HepG2 (cell line): ENCODE measurements around the gene NSUN5. TPM values are rescaled to one million over a fixed set of nuclear protein-coding genes. Genes with fewer than 3 reads are reported as not detected.

Experiments
- DMAP1 ChIP-seq: IDR thresholded peaks from 2 replicates; pipeline ENCODE4 v1.6.1; 2016
- FOXP4 ChIP-seq: sonication (generic); formaldehyde crosslinking; IDR thresholded peaks from 2 replicates; pipeline ENCODE4 v1.4.0; 2020; ENCODE audit warnings: missing genetic modification reagents
- GABPB1 ChIP-seq: IDR thresholded peaks from 2 replicates; pipeline ENCODE4 v1.6.1; 2016; ENCODE audit warnings: mild to moderate bottlenecking, missing genetic modification reagents, moderate library complexity, missing compliant biosample characterization
- HMGXB4 ChIP-seq, 2 experiments: sonication (generic) in 1 of 2; formaldehyde crosslinking in 1 of 2; IDR thresholded peaks; 2 replicates each; pipeline versions ENCODE4 v1.4.0 to v1.6.1; 2018 to 2020; ENCODE audit warnings: missing genetic modification reagents in 2 of 2, borderline replicate concordance in 1 of 2, low read depth in 1 of 2, mild to moderate bottlenecking in 1 of 2, missing biosample characterization in 1 of 2
- IRF9 ChIP-seq: sonication (generic); formaldehyde crosslinking; IDR thresholded peaks from 2 replicates; pipeline ENCODE4 v1.8.0; 2022; ENCODE audit warnings: missing genetic modification reagents, mild to moderate bottlenecking, borderline replicate concordance
- PATZ1 ChIP-seq: sonication (generic); formaldehyde crosslinking; IDR thresholded peaks from 2 replicates; pipeline ENCODE4 v1.4.0; 2020; ENCODE audit warnings: missing genetic modification reagents
- RXRA ChIP-seq: sonication (generic); formaldehyde crosslinking; IDR thresholded peaks from 2 replicates; pipeline ENCODE4 v1.5.1; 2020; ENCODE audit warnings: missing genetic modification reagents
- THAP9 ChIP-seq: sonication (generic); formaldehyde crosslinking; IDR thresholded peaks from 2 replicates; pipeline ENCODE4; 2020; ENCODE audit warnings: missing genetic modification reagents, mild to moderate bottlenecking, borderline replicate concordance
- ZFX ChIP-seq: sonication (generic); formaldehyde crosslinking; IDR thresholded peaks from 2 replicates; pipeline ENCODE4 v1.4.0; 2020; ENCODE audit warnings: mild to moderate bottlenecking, low read depth, missing genetic modification reagents, moderate library complexity
- ZMYM3 ChIP-seq: sonication (generic); formaldehyde crosslinking; IDR thresholded peaks from 2 replicates; pipeline ENCODE4 v1.5.1; 2020; ENCODE audit warnings: mild to moderate bottlenecking, missing genetic modification reagents
- ZNF275 ChIP-seq: sonication (generic); formaldehyde crosslinking; IDR thresholded peaks from 2 replicates; pipeline ENCODE4 v1.8.0; 2022; ENCODE audit warnings: missing genetic modification reagents, mild to moderate bottlenecking, inconsistent platforms, borderline replicate concordance
- ZNF704 ChIP-seq: sonication (generic); formaldehyde crosslinking; IDR thresholded peaks from 2 replicates; pipeline ENCODE4 v1.8.1; 2023; ENCODE audit warnings: mild to moderate bottlenecking, inconsistent platforms, moderate library complexity, missing genetic modification reagents, borderline replicate concordance
- ZNF788 ChIP-seq: sonication (generic); formaldehyde crosslinking; IDR thresholded peaks from 2 replicates; pipeline ENCODE4 v1.5.0; 2020; ENCODE audit warnings: mild to moderate bottlenecking, missing genetic modification reagents, borderline replicate concordance
- polyA plus RNA-seq, 8 experiments: library from polyadenylated mRNA; depleted of rRNA in 3 of 8; stranded (reverse) in 7 of 8; unstranded in 1 of 8; fragments of >200 nt; fragmentation: Illumina TruSeq in 4 of 8; extraction: Trizol in 4 of 8; gene quantifications; 2 replicates each; pipeline versions ENCODE4 v1.2.1 to v1.2.3, GENCODE V29; 2011 to 2016; ENCODE audit warnings: low read depth in 4 of 8, missing spikeins in 1 of 8, mixed read lengths in 1 of 8; ENCODE audit not compliant: insufficient read depth in 1 of 8
- total RNA-seq, 5 experiments: library from RNA; depleted of rRNA; stranded (reverse); fragments of >200 nt; fragmentation: Illumina TruSeq; extraction: Trizol; gene quantifications; 2 replicates each; pipeline ENCODE4 v1.2.3, GENCODE V29; 2016; ENCODE audit warnings: low read depth in 1 of 5

Gene NSUN5
- total and polyA plus RNA-seq, 2 of the 13 experiments (the other 11 are each of a cell fraction or from before 2014, with no cell fraction given): 19.9 to 35.8 TPM

- TF ChIP-seq PATZ1 (CRISPR knock-in tag): peak; percentile 43; the same call in 1 of the 2 replicates
- peak; percentile 31; the same call in 1 of the 2 replicates for TF ChIP-seq FOXP4 (CRISPR knock-in tag)
- 0 out of 2 replicates have a peak, but pooled peaks have one; percentile 60 for TF ChIP-seq ZNF704
- TF ChIP-seq GABPB1 (CRISPR knock-in tag): peak; percentile 57; the same call in 1 of the 2 replicates
- TF ChIP-seq IRF9 (CRISPR knock-in tag): 0 out of 2 replicates have a peak, but pooled peaks have one; percentile 38
- TF ChIP-seq DMAP1 (CRISPR knock-in tag): peak; percentile 26; the same call in 1 of the 2 replicates
- TF ChIP-seq HMGXB4 (CRISPR knock-in tag; IDR thresholded peaks at IDR 0.05; ENCODE audit: borderline replicate concordance in 1 of 2, low read depth in 1 of 2): peak; percentile 66 to 74; a peak in 3 of 4 replicates
- TF ChIP-seq ZNF788: peak; percentile 57; the same call in 1 of the 2 replicates
- TF ChIP-seq ZFX (CRISPR knock-in tag): peak; percentile 47
- peak; percentile 32; the same call in 1 of the 2 replicates for TF ChIP-seq RXRA (CRISPR knock-in tag)
- 0 out of 2 replicates have a peak, but pooled peaks have one; percentile 31 for TF ChIP-seq ZNF275 (CRISPR knock-in tag)
- 0 out of 2 replicates have a peak, but pooled peaks have one; percentile 35 for TF ChIP-seq THAP9 (CRISPR knock-in tag)
- 0 out of 2 replicates have a peak, but pooled peaks have one; percentile 15 for TF ChIP-seq ZMYM3 (CRISPR knock-in tag)
Observed at GRCh38 chr7:73324081-73324845, 15.6 kb upstream of the NSUN5 start (continued).
